NB4 (cell line): Measurements from ENCODE around the gene ST6GALNAC2.

Experiments
- DNase-seq: peaks from one replicate; pipeline ENCODE4 v3.0.0; 2010; ENCODE audit warnings: low read depth
- H3K4me3 ChIP-seq: one replicate; pipeline ENCODE4 v1.5.1; 2011; ENCODE audit warnings: mild to moderate bottlenecking, low read depth, low read length, moderate library complexity
- MYC ChIP-seq: IDR thresholded peaks from 2 replicates; pipeline ENCODE4 v1.6.1; 2011; ENCODE audit warnings: low read depth, low read length
- POLR2A ChIP-seq: IDR thresholded peaks from 2 replicates; pipeline ENCODE4 v1.6.1; 2011; ENCODE audit warnings: mild to moderate bottlenecking; ENCODE audit not compliant: insufficient read length; ENCODE audit errors: extremely low read depth
- TF ChIP-seq, protein P1 (sequence below): IDR thresholded peaks from 2 replicates; pipeline ENCODE4 v1.6.1; 2011; ENCODE audit warnings: low read depth, low read length
- TF ChIP-seq, protein P2 (sequence below): IDR thresholded peaks from one replicate; pipeline ENCODE4 v1.5.1; 2012; ENCODE audit warnings: low read depth, low read length

The ST6GALNAC2 gene

DNA sequence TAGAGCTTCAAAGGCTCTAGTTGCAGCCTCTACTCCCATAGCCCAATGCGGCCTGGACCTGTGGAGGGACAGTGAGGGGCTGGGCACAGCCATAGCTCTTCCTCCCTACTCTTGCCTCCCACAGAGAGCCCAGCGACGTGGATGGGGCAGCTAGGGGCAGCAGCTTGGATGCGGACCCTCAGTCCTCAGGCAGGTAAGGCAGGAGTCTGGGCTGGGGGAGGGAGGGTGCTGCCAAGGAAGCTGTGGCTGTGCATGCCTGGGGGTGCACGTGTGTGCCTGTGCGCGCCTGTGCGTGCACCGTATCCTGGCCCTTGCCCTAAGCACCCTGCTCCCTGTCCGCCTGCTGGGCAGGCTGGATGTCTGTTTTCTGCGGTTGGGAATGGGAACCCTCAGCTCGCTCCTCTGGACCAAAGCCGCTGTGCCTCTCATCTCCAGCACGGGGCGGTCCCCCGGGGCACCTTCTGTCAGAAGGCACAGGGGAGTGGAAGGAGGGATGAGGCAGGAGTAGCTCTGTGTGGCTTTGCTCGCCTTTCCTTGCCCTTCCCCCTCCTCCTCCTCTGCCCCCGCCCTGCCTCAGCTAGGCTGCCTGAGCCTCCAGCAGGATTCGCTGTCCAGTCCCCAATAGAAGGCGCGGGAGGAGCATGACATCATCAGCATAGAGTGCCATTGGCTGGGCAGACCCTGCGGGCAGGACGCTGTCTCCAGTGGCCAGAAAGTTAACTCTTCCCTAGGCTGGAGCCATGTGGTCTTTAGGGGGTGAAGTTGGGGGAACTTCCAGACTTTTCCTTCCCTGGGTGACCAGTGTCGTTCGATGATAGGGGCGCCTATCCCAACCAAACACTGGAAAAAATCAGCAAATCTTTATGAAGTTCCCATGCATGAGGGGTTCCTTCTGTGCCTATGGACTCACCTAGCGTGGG lies 45.0 kb downstream of the ST6GALNAC2 start:
- H3K4me3 ChIP-seq = no peak overlapping the region
- DNase-seq = peak; percentile 88
- TF ChIP-seq, protein P1, sequence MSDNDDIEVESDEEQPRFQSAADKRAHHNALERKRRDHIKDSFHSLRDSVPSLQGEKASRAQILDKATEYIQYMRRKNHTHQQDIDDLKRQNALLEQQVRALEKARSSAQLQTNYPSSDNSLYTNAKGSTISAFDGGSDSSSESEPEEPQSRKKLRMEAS = peak; percentile 84
- peak; percentile 11 for TF ChIP-seq POLR2A
- TF ChIP-seq, protein P2, sequence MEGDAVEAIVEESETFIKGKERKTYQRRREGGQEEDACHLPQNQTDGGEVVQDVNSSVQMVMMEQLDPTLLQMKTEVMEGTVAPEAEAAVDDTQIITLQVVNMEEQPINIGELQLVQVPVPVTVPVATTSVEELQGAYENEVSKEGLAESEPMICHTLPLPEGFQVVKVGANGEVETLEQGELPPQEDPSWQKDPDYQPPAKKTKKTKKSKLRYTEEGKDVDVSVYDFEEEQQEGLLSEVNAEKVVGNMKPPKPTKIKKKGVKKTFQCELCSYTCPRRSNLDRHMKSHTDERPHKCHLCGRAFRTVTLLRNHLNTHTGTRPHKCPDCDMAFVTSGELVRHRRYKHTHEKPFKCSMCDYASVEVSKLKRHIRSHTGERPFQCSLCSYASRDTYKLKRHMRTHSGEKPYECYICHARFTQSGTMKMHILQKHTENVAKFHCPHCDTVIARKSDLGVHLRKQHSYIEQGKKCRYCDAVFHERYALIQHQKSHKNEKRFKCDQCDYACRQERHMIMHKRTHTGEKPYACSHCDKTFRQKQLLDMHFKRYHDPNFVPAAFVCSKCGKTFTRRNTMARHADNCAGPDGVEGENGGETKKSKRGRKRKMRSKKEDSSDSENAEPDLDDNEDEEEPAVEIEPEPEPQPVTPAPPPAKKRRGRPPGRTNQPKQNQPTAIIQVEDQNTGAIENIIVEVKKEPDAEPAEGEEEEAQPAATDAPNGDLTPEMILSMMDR = no peak
- TF ChIP-seq MYC = peak; percentile 90

GRCh38 chr17:76539631-76540271 lies 45.9 kb downstream of the ST6GALNAC2 start, which contains the start of gene PRCD:
PRCD (plus strand) TSS chr17:76540044; CDS start chr17:76540142, 98 bp downstream.
- no peak for TF ChIP-seq POLR2A
- TF ChIP-seq, protein P1 = no peak
- TF ChIP-seq, protein P2 = no peak
- TF ChIP-seq MYC = no peak
- H3K4me3 ChIP-seq = no peak within 1 kb of the TSS
- DNase-seq = no peak

DNA sequence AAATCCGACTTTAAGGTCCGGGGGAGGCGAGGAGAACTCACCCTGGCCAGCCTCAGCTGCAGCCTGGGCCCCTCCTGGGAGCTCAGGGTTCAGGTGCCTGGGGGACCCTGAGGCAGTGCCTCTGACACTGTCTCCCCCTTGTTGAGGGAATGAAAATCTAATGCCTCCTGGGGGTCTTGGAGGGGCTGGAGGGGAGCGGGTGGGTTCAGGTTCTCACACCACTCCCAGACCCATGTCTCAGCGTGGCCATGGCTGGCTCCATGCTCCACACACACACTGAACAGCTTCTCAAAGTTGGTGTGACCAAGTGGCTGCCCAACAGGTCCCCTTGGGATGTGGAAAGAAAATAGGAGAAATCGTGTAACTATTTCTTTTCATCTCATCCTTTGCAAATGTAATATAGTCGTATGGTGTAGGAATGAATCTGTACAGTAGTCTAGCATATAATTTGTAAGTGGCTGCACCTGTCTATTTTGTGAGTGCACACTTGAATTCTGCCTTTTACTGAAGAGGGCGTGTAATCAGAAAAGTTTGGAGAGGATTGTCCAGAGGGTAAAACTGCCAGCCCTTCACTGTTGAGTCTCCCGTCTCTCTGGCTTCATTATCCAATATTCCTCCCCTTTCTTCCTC lies 46.6 kb downstream of the ST6GALNAC2 start:
- no peak overlapping the region for H3K4me3 ChIP-seq
- DNase-seq = no peak
- TF ChIP-seq POLR2A (no peak), MYC (no peak)
- TF ChIP-seq, protein P2 = no peak
- TF ChIP-seq, protein P1 = no peak

DNA sequence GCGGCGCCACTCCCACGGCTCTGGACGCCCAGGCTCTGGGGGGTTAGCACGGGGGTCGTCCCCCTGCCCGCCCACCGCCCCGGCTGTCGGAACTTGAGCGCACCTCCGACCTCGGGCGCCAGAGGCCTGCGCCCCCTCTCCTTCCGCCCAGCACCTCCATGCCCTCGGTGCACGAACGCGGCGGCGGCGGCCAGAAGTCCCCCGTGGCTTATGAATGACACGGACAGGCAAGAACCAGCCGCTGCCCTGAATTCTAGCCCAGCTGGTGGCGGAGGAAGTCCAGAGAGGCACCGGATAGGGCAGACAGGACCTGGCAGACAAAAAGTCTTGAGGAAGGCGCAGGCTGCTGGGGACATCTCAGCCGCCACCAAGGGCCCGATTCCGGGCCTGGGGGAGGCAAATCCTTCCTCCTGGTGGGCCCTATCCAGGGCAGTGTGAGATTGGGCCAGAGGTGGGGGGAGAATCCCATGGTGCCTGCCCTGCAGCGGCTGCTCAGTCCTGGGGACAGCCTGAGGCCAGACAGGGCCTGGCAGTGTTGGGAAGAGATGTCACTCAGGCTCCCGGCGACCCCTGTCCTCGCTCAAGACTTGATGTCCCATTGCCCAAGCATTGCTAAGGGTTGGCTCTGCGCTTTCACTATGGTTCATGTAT lies 47.3 kb downstream of the ST6GALNAC2 start:
- TF ChIP-seq MYC (no peak), POLR2A (no peak)
- TF ChIP-seq, protein P2 = no peak
- TF ChIP-seq, protein P1 = no peak
- DNase-seq = peak; percentile 62
- H3K4me3 ChIP-seq = no peak overlapping the region

- DNase-seq = no peak
- H3K4me3 ChIP-seq = no peak within 1 kb of the TSS
- TF ChIP-seq POLR2A (no peak), MYC (no peak)
- TF ChIP-seq, protein P2 = no peak
- TF ChIP-seq, protein P1 = no peak
These were observed 47.9 kb downstream of the ST6GALNAC2 start, which contains the start of gene CYGB for GRCh38 chr17:76537578-76538280. CYGB (minus strand) TSS chr17:76537709; CDS start chr17:76537542, 167 bp downstream.
